Astrocyte (in vitro differentiated cells and primary cell): ENCODE measurements around the gene ARNT2. TPM values are rescaled to one million over a fixed set of nuclear protein-coding genes. Genes with fewer than 3 reads are reported as not detected.

Source experiments
- DNase-seq: peaks from one replicate; pipeline ENCODE4 v3.0.0-alpha.2; 2010; ENCODE audit warnings: low read depth
- FAIRE-seq: peaks from 2 replicates; lab custom pipeline; 2011; peaks lifted over from hg19 to GRCh38; lab: Jason Lieb, UNC
- H2AFZ ChIP-seq: 2 replicates; pipeline ENCODE4 v1.6.0; 2012; ENCODE audit warnings: low read depth, low read length, inconsistent platforms
- H3K27ac ChIP-seq: 2 replicates; pipeline ENCODE4 v1.5.1; 2011; ENCODE audit warnings: low read depth, low read length, inconsistent platforms
- H3K27me3 ChIP-seq: 2 replicates; pipeline ENCODE4 v1.6.0; 2011; ENCODE audit warnings: low read length, inconsistent platforms; ENCODE audit not compliant: insufficient read depth
- H3K36me3 ChIP-seq: 2 replicates; pipeline ENCODE4 v1.5.1; 2011; ENCODE audit warnings: low read length, inconsistent platforms; ENCODE audit not compliant: insufficient read depth
- H3K4me1 ChIP-seq: 2 replicates; pipeline ENCODE4 v1.5.1; 2011; ENCODE audit warnings: low read length, inconsistent platforms; ENCODE audit not compliant: insufficient read depth
- H3K4me2 ChIP-seq: 2 replicates; pipeline ENCODE4 v1.6.0; 2012; ENCODE audit warnings: low read length, inconsistent platforms
- H3K4me3 ChIP-seq: 2 replicates; pipeline ENCODE4 v1.5.1; 2011; ENCODE audit warnings: low read depth, mild to moderate bottlenecking, low read length, inconsistent platforms; ENCODE audit not compliant: insufficient read depth
- H3K79me2 ChIP-seq: 2 replicates; pipeline ENCODE4 v1.6.0; 2012; ENCODE audit warnings: mild to moderate bottlenecking, low read length, inconsistent platforms; ENCODE audit not compliant: insufficient read depth
- H3K9ac ChIP-seq: 2 replicates; pipeline ENCODE4 v1.6.0; 2012; ENCODE audit warnings: mild to moderate bottlenecking, low read length, inconsistent platforms
- H3K9me3 ChIP-seq: 2 replicates; pipeline ENCODE4 v1.5.1; 2012; ENCODE audit warnings: low read depth, mild to moderate bottlenecking, low read length, inconsistent platforms; ENCODE audit not compliant: insufficient read depth
- H4K20me1 ChIP-seq: 2 replicates; pipeline ENCODE4 v1.6.0; 2012; ENCODE audit warnings: low read length, inconsistent platforms; ENCODE audit not compliant: insufficient read depth
- H3K27ac Mint-ChIP-seq: one replicate; pipeline ENCODE4 v1.8.0; 2021; ENCODE audit warnings: mild to moderate bottlenecking, mixed read lengths; ENCODE audit not compliant: unreplicated experiment
- H3K27me3 Mint-ChIP-seq: one replicate; pipeline ENCODE4 v1.8.0; 2021; ENCODE audit warnings: low read depth, mixed read lengths; ENCODE audit not compliant: unreplicated experiment
- H3K36me3 Mint-ChIP-seq: one replicate; pipeline ENCODE4 v1.8.0; 2021; ENCODE audit warnings: low read depth, mixed read lengths; ENCODE audit not compliant: unreplicated experiment
- H3K4me1 Mint-ChIP-seq: one replicate; pipeline ENCODE4 v1.8.0; 2021; ENCODE audit warnings: low read depth, mixed read lengths; ENCODE audit not compliant: unreplicated experiment
- H3K4me3 Mint-ChIP-seq: one replicate; pipeline ENCODE4 v1.8.0; 2021; ENCODE audit warnings: mild to moderate bottlenecking, moderate library complexity, mixed read lengths; ENCODE audit not compliant: unreplicated experiment
- H3K9me3 Mint-ChIP-seq: one replicate; pipeline ENCODE4 v1.8.0; 2021; ENCODE audit warnings: mild to moderate bottlenecking, mixed read lengths; ENCODE audit not compliant: unreplicated experiment
- EZH2 ChIP-seq: IDR thresholded peaks from 2 replicates; pipeline ENCODE4 v1.6.1; 2012; ENCODE audit warnings: mild to moderate bottlenecking, low read length, inconsistent platforms; ENCODE audit not compliant: insufficient read depth
- total RNA-seq: library from RNA; stranded (reverse); gene quantifications from 2 replicates; pipeline ENCODE4 v1.2.1, GENCODE V29; 2021
- TF ChIP-seq, protein P1 (sequence below): IDR thresholded peaks from 2 replicates; pipeline ENCODE4 v1.5.1; 2011; ENCODE audit warnings: low read depth, mild to moderate bottlenecking, inconsistent platforms, low read length, moderate library complexity; ENCODE audit not compliant: insufficient read depth

ARNT2 gene
- total RNA-seq, 1 donor from 2014 or later = 3.5 TPM

DNA sequence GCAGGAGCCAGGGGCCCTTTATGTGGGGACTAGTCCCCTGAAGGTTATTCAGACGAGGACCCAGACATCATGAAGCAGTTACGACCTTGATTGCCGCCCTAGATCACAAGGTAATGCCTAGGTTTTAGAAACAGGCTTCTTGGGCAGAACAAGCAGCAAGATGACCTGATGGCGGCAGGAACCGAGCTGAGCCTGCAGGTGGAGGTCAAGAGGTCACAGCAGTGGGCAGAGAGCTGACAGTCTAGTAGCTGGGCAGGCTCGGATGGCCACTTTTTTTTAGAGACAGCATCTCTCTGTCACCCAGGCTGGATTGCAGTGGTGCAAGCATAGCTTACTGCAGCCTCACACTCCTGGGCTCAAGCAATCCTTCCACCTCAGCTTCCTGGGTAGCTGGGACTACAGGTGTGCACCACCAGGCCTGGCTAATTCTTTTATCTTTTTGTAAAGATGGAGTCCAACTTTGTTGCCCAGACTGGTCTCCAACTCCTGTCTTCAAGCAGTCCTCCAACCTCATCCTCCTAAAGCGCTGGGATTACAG is 207.4 kb downstream of the ARNT2 start:
- H3K27me3 ChIP-seq = no peaks in the 10 kb centered on the region
- no peak for FAIRE-seq
- no peak for DNase-seq
- no peaks in the 10 kb centered on the region for H3K4me1 Mint-ChIP-seq
- H3K4me3 Mint-ChIP-seq = no peak overlapping the region
- H3K36me3 Mint-ChIP-seq = no peaks in the 10 kb centered on the region
- H3K79me2 ChIP-seq = no peaks in the 10 kb centered on the region
- H3K9me3 ChIP-seq = no peaks in the 10 kb centered on the region
- H4K20me1 ChIP-seq = no peaks in the 10 kb centered on the region
- H3K27ac ChIP-seq = no peak overlapping the region
- TF ChIP-seq, protein P1, sequence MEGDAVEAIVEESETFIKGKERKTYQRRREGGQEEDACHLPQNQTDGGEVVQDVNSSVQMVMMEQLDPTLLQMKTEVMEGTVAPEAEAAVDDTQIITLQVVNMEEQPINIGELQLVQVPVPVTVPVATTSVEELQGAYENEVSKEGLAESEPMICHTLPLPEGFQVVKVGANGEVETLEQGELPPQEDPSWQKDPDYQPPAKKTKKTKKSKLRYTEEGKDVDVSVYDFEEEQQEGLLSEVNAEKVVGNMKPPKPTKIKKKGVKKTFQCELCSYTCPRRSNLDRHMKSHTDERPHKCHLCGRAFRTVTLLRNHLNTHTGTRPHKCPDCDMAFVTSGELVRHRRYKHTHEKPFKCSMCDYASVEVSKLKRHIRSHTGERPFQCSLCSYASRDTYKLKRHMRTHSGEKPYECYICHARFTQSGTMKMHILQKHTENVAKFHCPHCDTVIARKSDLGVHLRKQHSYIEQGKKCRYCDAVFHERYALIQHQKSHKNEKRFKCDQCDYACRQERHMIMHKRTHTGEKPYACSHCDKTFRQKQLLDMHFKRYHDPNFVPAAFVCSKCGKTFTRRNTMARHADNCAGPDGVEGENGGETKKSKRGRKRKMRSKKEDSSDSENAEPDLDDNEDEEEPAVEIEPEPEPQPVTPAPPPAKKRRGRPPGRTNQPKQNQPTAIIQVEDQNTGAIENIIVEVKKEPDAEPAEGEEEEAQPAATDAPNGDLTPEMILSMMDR = no peak
- no peak for TF ChIP-seq EZH2
- H3K9ac ChIP-seq = no peak overlapping the region
- H3K4me1 ChIP-seq = no peaks in the 10 kb centered on the region
- H3K27me3 Mint-ChIP-seq = peaks cover 27% of the 10 kb centered on the region
- H3K36me3 ChIP-seq = no peaks in the 10 kb centered on the region
- no peak overlapping the region for H3K4me3 ChIP-seq
- H3K27ac Mint-ChIP-seq = no peak overlapping the region
- peaks cover 2% of the 10 kb centered on the region for H3K9me3 Mint-ChIP-seq
- no peak overlapping the region for H2AFZ ChIP-seq
- no peak overlapping the region for H3K4me2 ChIP-seq

DNA sequence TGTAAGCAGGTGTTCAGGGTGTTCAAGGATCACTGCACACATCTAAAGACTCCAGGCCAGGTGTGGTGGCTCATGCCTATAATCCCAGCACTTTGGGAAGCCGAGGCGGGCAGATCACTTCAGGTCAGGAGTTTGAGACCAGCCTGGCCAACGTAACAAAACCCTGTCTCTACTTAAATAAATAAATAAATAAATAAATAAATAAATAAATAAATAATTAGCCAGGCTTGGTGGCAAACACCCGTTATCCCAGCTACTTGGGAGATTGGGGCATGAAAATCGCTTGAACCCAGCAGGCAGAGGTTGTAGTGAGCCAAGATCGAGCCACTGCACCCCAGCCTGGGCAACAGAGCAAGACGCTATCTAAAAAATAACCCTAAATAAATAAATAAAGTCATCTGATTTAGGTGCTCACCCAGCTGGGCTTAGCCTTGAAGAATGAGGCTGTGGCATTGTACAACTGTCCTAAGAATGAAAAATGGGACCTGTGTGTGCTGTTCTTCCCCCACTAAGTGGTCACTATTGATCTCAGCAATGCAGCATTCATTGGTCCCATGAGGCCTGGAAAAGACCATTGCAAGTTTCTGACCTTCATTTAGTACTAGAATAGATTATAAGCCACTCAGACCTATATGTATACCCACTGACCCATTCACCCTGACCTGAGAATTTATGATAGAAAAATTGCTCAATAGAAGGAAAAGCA is 208.1 kb downstream of the ARNT2 start:
- Histone ChIP-seq H2AFZ (no peak overlapping the region), H3K79me2 (no peaks in the 10 kb centered on the region), H4K20me1 (no peaks in the 10 kb centered on the region), H3K4me2 (no peak overlapping the region), H3K4me3 (no peak overlapping the region), H3K36me3 (no peaks in the 10 kb centered on the region), H3K27ac (no peak overlapping the region), H3K9ac (no peak overlapping the region), H3K4me1 (no peaks in the 10 kb centered on the region), H3K27me3 (no peaks in the 10 kb centered on the region), H3K9me3 (no peaks in the 10 kb centered on the region)
- no peak overlapping the region for H3K4me3 Mint-ChIP-seq
- H3K27ac Mint-ChIP-seq = no peak overlapping the region
- no peak for DNase-seq
- no peaks in the 10 kb centered on the region for H3K36me3 Mint-ChIP-seq
- no peak for TF ChIP-seq EZH2
- TF ChIP-seq, protein P1 = no peak
- H3K9me3 Mint-ChIP-seq = peaks cover 2% of the 10 kb centered on the region
- H3K4me1 Mint-ChIP-seq = no peaks in the 10 kb centered on the region
- no peak for FAIRE-seq
- peaks cover 29% of the 10 kb centered on the region for H3K27me3 Mint-ChIP-seq
